Mesenchymal stem cell (in vitro differentiated cells and primary cell): ENCODE results near the gene PTPRU.
"Not testable (repeated sequence)": the region's sequence is repeated elsewhere in the genome, so short reads cannot be mapped to it uniquely, and the experiment has no call there.

ENCODE experiments used
- DNase-seq: peaks from one replicate; pipeline ENCODE4 v3.0.0-alpha.2; 2013
- H2AFZ ChIP-seq: one replicate; pipeline ENCODE4 v1.6.1; 2013; ENCODE audit warnings: low read depth, mild to moderate bottlenecking, control low read depth, inconsistent platforms, low read length, moderate library complexity
- H2AK5ac ChIP-seq: 2 replicates; pipeline ENCODE4 v1.6.1; 2013; ENCODE audit warnings: low read length, moderate library complexity, mild to moderate bottlenecking, inconsistent platforms; ENCODE audit not compliant: severe bottlenecking
- H2BK120ac ChIP-seq: one replicate; pipeline ENCODE4 v1.6.1; 2013; ENCODE audit warnings: low read depth, mild to moderate bottlenecking, inconsistent platforms, low read length, moderate library complexity
- H2BK12ac ChIP-seq, 2 experiments: one replicate each; pipeline ENCODE4 v1.6.1; 2013; ENCODE audit warnings: inconsistent platforms in 2 of 2, low read length in 2 of 2, mild to moderate bottlenecking in 2 of 2, moderate library complexity in 2 of 2, control low read depth in 1 of 2
- H2BK15ac ChIP-seq: one replicate; pipeline ENCODE4 v1.6.1; 2013; ENCODE audit warnings: mild to moderate bottlenecking, low read depth, inconsistent platforms; ENCODE audit not compliant: poor library complexity, severe bottlenecking
- H2BK5ac ChIP-seq: 2 replicates; pipeline ENCODE4 v1.6.1; 2013; ENCODE audit warnings: low read depth, mild to moderate bottlenecking, low read length, control low read depth, inconsistent platforms; ENCODE audit not compliant: poor library complexity, severe bottlenecking
- H3K14ac ChIP-seq, 2 experiments: one replicate each; pipeline ENCODE4 v1.6.1; 2013; ENCODE audit warnings: inconsistent platforms in 2 of 2, low read length in 2 of 2, control low read depth in 1 of 2, mild to moderate bottlenecking in 1 of 2, moderate library complexity in 1 of 2
- H3K18ac ChIP-seq, 2 experiments: one replicate each; pipeline ENCODE4 v1.6.1; 2013; ENCODE audit warnings: inconsistent platforms in 2 of 2, low read length in 2 of 2, control low read depth in 1 of 2, low read depth in 1 of 2, mild to moderate bottlenecking in 1 of 2
- H3K23ac ChIP-seq, 2 experiments: one replicate each; pipeline ENCODE4 v1.6.1; 2013; ENCODE audit warnings: inconsistent platforms in 2 of 2, low read length in 2 of 2, mild to moderate bottlenecking in 2 of 2, moderate library complexity in 2 of 2, control low read depth in 1 of 2
- H3K27ac ChIP-seq: 2 replicates; pipeline ENCODE4 v1.5.1; 2013; ENCODE audit warnings: mild to moderate bottlenecking, moderate library complexity, low read length, control low read depth, inconsistent platforms; ENCODE audit not compliant: poor library complexity, severe bottlenecking
- H3K27me3 ChIP-seq, 2 experiments: 2 replicates each; pipeline versions ENCODE4 v1.6.1 to v1.7.0; 2013; ENCODE audit warnings: low read length in 2 of 2, mild to moderate bottlenecking in 2 of 2, moderate library complexity in 2 of 2, control low read depth in 1 of 2, inconsistent platforms in 1 of 2; ENCODE audit not compliant: control insufficient read depth in 1 of 2, insufficient read depth in 1 of 2
- H3K36me3 ChIP-seq, 2 experiments: 2 replicates each; pipeline versions ENCODE4 v1.6.1 to v1.7.0; 2013; ENCODE audit warnings: low read length in 2 of 2, control low read depth in 1 of 2, inconsistent platforms in 1 of 2, low read depth in 1 of 2, mild to moderate bottlenecking in 1 of 2; ENCODE audit not compliant: insufficient read depth in 2 of 2, control insufficient read depth in 1 of 2
- H3K4ac ChIP-seq, 2 experiments: one replicate each; pipeline ENCODE4 v1.6.1; 2013; ENCODE audit warnings: inconsistent platforms in 2 of 2, low read length in 2 of 2, mild to moderate bottlenecking in 2 of 2, moderate library complexity in 2 of 2, control low read depth in 1 of 2, low read depth in 1 of 2
- H3K4me1 ChIP-seq: 2 replicates; pipeline ENCODE4 v1.6.1; 2013; ENCODE audit warnings: low read depth, low read length, control low read depth; ENCODE audit not compliant: control insufficient read depth, insufficient read depth
- H3K4me2 ChIP-seq: 2 replicates; pipeline ENCODE4 v1.6.1; 2013; ENCODE audit warnings: low read length, mild to moderate bottlenecking, inconsistent platforms; ENCODE audit not compliant: poor library complexity, severe bottlenecking
- H3K4me3 ChIP-seq, 2 experiments: 2 replicates each; pipeline versions ENCODE4 v1.5.1 to v1.7.0; 2013; ENCODE audit warnings: low read length in 2 of 2, mild to moderate bottlenecking in 2 of 2, control low read depth in 1 of 2, low read depth in 1 of 2; ENCODE audit not compliant: insufficient read depth in 1 of 2
- H3K79me1 ChIP-seq: replicated peaks from 2 replicates; pipeline ENCODE4 v1.6.1; 2013; ENCODE audit warnings: mild to moderate bottlenecking, control low read depth, low read length, inconsistent platforms; ENCODE audit not compliant: poor library complexity, severe bottlenecking
- H3K9ac ChIP-seq: 2 replicates; pipeline ENCODE4 v1.7.0; 2013; ENCODE audit warnings: mild to moderate bottlenecking, low read length, moderate library complexity
- H3K9me3 ChIP-seq: 2 replicates; pipeline ENCODE4 v1.7.0; 2013; ENCODE audit warnings: mild to moderate bottlenecking, low read length; ENCODE audit not compliant: control insufficient read depth
- H4K8ac ChIP-seq: one replicate; pipeline ENCODE4 v1.6.1; 2013; ENCODE audit warnings: inconsistent platforms, mild to moderate bottlenecking, low read length, moderate library complexity
- H4K91ac ChIP-seq: one replicate; pipeline ENCODE4 v1.6.1; 2013; ENCODE audit warnings: mild to moderate bottlenecking, low read length, inconsistent platforms
- WGBS: methylation state at CpG from one replicate; pipeline ENCODE4 v1.1.7; 2013; ENCODE audit warnings: mixed read lengths; 5-methylcytosine and 5-hydroxymethylcytosine counted together

Gene PTPRU

DNA sequence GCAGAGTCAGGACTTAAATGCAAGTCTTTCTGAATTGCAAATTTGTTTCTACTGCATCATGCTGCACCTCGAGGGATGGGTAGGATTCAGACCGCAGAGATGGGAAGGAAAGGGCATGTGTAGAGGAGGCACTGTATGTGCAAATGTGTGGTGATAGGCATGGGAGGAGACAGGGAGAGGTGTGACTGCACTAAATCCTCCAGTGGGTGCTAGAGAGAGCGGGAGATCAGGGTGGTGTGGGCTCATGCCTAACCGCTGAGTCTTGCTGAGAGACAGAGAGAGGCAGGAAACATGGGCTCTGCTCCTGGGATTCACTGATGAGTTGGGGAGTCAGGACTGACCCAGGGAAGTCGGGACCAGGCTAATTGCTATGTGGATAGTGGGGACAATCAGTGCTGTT is 61.1 kb downstream of the PTPRU start:
- Histone ChIP-seq H4K91ac (no peak overlapping the region), H4K8ac (no peak overlapping the region), H3K4me1 (no peaks in the 10 kb centered on the region), H3K79me1 (no peaks in the 10 kb centered on the region), H3K36me3 (peaks cover 5 to 39% of the 10 kb centered on the region in 2 experiments), H2AFZ (no peak overlapping the region), H2BK12ac (no peak overlapping the region), H3K4me3 (no peak overlapping the region), H2BK120ac (no peak overlapping the region), H3K14ac (peak overlapping the region in 1 of 2 experiments; percentile 72), H3K4ac (no peak overlapping the region), H2BK15ac (no peak overlapping the region), H3K27ac (no peak overlapping the region), H3K18ac (no peak overlapping the region), H3K9me3 (no peaks in the 10 kb centered on the region), H3K23ac (no peak overlapping the region), H3K9ac (no peak overlapping the region), H2BK5ac (no peak overlapping the region), H2AK5ac (no peak overlapping the region), H3K4me2 (no peak overlapping the region), H3K27me3 (no peaks in the 10 kb centered on the region)
- DNase-seq = no peak
- 74% methylated on average over 5 of the region's 5 CpGs for WGBS

GRCh38 chr1:29298246-29298645 is 61.9 kb downstream of the PTPRU start:
- WGBS = 58% methylated on average over 3 of the region's 4 CpGs
- H3K79me1 ChIP-seq = no peaks in the 10 kb centered on the region
- H3K4me1 ChIP-seq = no peaks in the 10 kb centered on the region

GRCh38 chr1:29299446-29299845 is 63.1 kb downstream of the PTPRU start:
- Histone ChIP-seq H3K27me3 (no peaks in the 10 kb centered on the region), H3K79me1 (no peaks in the 10 kb centered on the region), H3K18ac (no peak overlapping the region), H2BK15ac (no peak overlapping the region), H3K14ac (no peak overlapping the region), H3K4ac (no peak overlapping the region), H2AFZ (no peak overlapping the region), H2BK120ac (no peak overlapping the region), H4K8ac (no peak overlapping the region), H3K36me3 (peaks cover 15 to 40% of the 10 kb centered on the region in 2 experiments), H3K27ac (no peak overlapping the region), H2BK5ac (no peak overlapping the region), H3K4me1 (no peaks in the 10 kb centered on the region), H3K4me3 (no peak overlapping the region), H3K9ac (no peak overlapping the region), H2AK5ac (no peak overlapping the region), H4K91ac (no peak overlapping the region), H3K23ac (no peak overlapping the region), H3K9me3 (no peaks in the 10 kb centered on the region), H2BK12ac (no peak overlapping the region), H3K4me2 (no peak overlapping the region)
- 90% methylated on average over 4 of the region's 4 CpGs for WGBS
- DNase-seq = no peak

More at GRCh38 chr1:29298246-29298645, 61.9 kb downstream of the PTPRU start:
- no peak overlapping the region for H3K9ac ChIP-seq
- H3K23ac ChIP-seq = no peak overlapping the region
- H3K27me3 ChIP-seq = no peaks in the 10 kb centered on the region
- H3K36me3 ChIP-seq = peaks cover 8 to 39% of the 10 kb centered on the region in 2 experiments
- no peak overlapping the region for H2AFZ ChIP-seq
- no peak overlapping the region for H3K18ac ChIP-seq
- H3K27ac ChIP-seq = no peak overlapping the region
- H3K4me2 ChIP-seq = no peak overlapping the region
- no peak overlapping the region for H4K91ac ChIP-seq
- H3K9me3 ChIP-seq = no peaks in the 10 kb centered on the region
- no peak overlapping the region for H2BK12ac ChIP-seq
- H2BK120ac ChIP-seq = no peak overlapping the region
- H4K8ac ChIP-seq = no peak overlapping the region
- no peak for DNase-seq
- H2BK5ac ChIP-seq = no peak overlapping the region
- H2BK15ac ChIP-seq = no peak overlapping the region
- no peak overlapping the region for H3K4ac ChIP-seq
- H3K4me3 ChIP-seq = no peak overlapping the region
- no peak overlapping the region for H2AK5ac ChIP-seq
- H3K14ac ChIP-seq = no peak overlapping the region

GRCh38 chr1:29301732-29302131 is 65.4 kb downstream of the PTPRU start:
- H2AFZ ChIP-seq, DNase-seq, H3K4me1 ChIP-seq, H2BK12ac ChIP-seq, H3K18ac ChIP-seq, H4K91ac ChIP-seq, H3K9me3 ChIP-seq, H3K4me3 ChIP-seq, H3K79me1 ChIP-seq, H3K4ac ChIP-seq, H4K8ac ChIP-seq, H2BK15ac ChIP-seq, H3K4me2 ChIP-seq, H3K14ac ChIP-seq, H3K27ac ChIP-seq, H3K9ac ChIP-seq, H2BK5ac ChIP-seq, H3K27me3 ChIP-seq, H2BK120ac ChIP-seq, H3K23ac ChIP-seq, H2AK5ac ChIP-seq: not testable (repeated sequence)
- 89% methylated on average over 4 of the region's 6 CpGs for WGBS
- H3K36me3 ChIP-seq = peaks cover 26 to 58% of the 10 kb centered on the region in 2 experiments
